K562 (cell line): ENCODE measurements around the gene ZC3H8. TPM values are rescaled to one million over a fixed set of nuclear protein-coding genes. Genes with fewer than 3 reads are reported as not detected.

Experiments used
- CBFA2T3 ChIP-seq: fragments of 450-650 bp; IDR thresholded peaks from 2 replicates; pipeline ENCODE4 v1.6.1; 2017
- CBX5 ChIP-seq: IDR thresholded peaks from 2 replicates; pipeline ENCODE4 v1.6.1; 2014; ENCODE audit warnings: low read depth, borderline replicate concordance
- ERF ChIP-seq: fragments of 450-650 bp; formaldehyde crosslinking; IDR thresholded peaks from 2 replicates; pipeline ENCODE4 v1.4.0; 2020; ENCODE audit warnings: mild to moderate bottlenecking, mixed read lengths
- EZH2 ChIP-seq: IDR thresholded peaks from 2 replicates; pipeline ENCODE4 v1.6.1; 2012; ENCODE audit warnings: low read depth, mild to moderate bottlenecking, inconsistent platforms, low read length, borderline replicate concordance
- HDAC6 ChIP-seq: IDR thresholded peaks from 2 replicates; pipeline ENCODE4 v1.6.1; 2012; ENCODE audit warnings: low read depth, mild to moderate bottlenecking, control low read depth, inconsistent platforms, low read length, moderate library complexity
- HLTF ChIP-seq: fragments of 450-650 bp; IDR thresholded peaks from 2 replicates; pipeline ENCODE4 v1.6.1; 2016
- KLF6 ChIP-seq: fragments of 250-450 bp; sonication (Bioruptor Pico); IDR thresholded peaks from 2 replicates; pipeline ENCODE4 v1.4.0; 2020; ENCODE audit warnings: mild to moderate bottlenecking, moderate library complexity, borderline replicate concordance
- MEIS2 ChIP-seq: fragments of 450-650 bp; IDR thresholded peaks from 2 replicates; pipeline ENCODE4 v1.6.1; 2014; ENCODE audit warnings: mild to moderate bottlenecking; ENCODE audit not compliant: partially characterized antibody
- NR2C2 ChIP-seq, 2 experiments: fragments of 200-800 bp in 1 of 2; sonication (Bioruptor generic) in 1 of 2; sonication (generic) in 1 of 2; formaldehyde crosslinking in 1 of 2; IDR thresholded peaks; 2 replicates each; pipeline versions ENCODE4 v1.6.1 to v1.8.0; 2016 to 2022; ENCODE audit warnings: mild to moderate bottlenecking in 1 of 2, missing compliant biosample characterization in 1 of 2, missing genetic modification characterization in 1 of 2, missing genetic modification reagents in 1 of 2
- PHF20 ChIP-seq: fragments of 450-650 bp; IDR thresholded peaks from 2 replicates; pipeline ENCODE4 v1.6.1; 2018; ENCODE audit not compliant: partially characterized antibody
- SP2 ChIP-seq: IDR thresholded peaks from 2 replicates; pipeline ENCODE4 v1.6.1; 2011; ENCODE audit warnings: mild to moderate bottlenecking, low read depth, low read length, moderate library complexity; ENCODE audit not compliant: poor library complexity, severe bottlenecking; ENCODE audit errors: extremely low read depth
- TGIF2 ChIP-seq: sonication (generic); formaldehyde crosslinking; IDR thresholded peaks from 2 replicates; pipeline ENCODE4 v1.8.1; 2022; ENCODE audit warnings: mild to moderate bottlenecking, missing genetic modification reagents, moderate library complexity
- THRAP3 ChIP-seq: fragments of 450-650 bp; IDR thresholded peaks from 2 replicates; pipeline ENCODE4 v1.6.1; 2016; ENCODE audit warnings: mild to moderate bottlenecking, inconsistent platforms, borderline replicate concordance
- ZC3H11A ChIP-seq: IDR thresholded peaks from 2 replicates; pipeline ENCODE4 v1.6.1; 2012; ENCODE audit warnings: low read depth, low read length, improper control_type of control experiment
- ZNF24 ChIP-seq: fragments of 450-650 bp; IDR thresholded peaks from 2 replicates; pipeline ENCODE4 v1.6.1; 2016
- ZNF431 ChIP-seq: sonication (generic); formaldehyde crosslinking; IDR thresholded peaks from 2 replicates; pipeline ENCODE4 v1.8.0; 2022; ENCODE audit warnings: mild to moderate bottlenecking, missing genetic modification reagents
- ZNF584 ChIP-seq: fragments of 200-800 bp; sonication (Bioruptor generic); IDR thresholded peaks from 2 replicates; pipeline ENCODE4 v1.6.1; 2016; ENCODE audit warnings: low read depth, mild to moderate bottlenecking, missing genetic modification characterization, missing compliant biosample characterization
- ZNF707 ChIP-seq: fragments of 250-450 bp; sonication (Bioruptor Pico); conservative IDR thresholded peaks from 2 replicates; pipeline ENCODE4 v1.8.0; 2022; ENCODE audit warnings: inconsistent platforms, mild to moderate bottlenecking, moderate library complexity
- polyA plus RNA-seq, 8 experiments: library from polyadenylated mRNA; depleted of rRNA in 4 of 8; stranded (reverse) in 5 of 8; unstranded in 3 of 8; fragments of >200 nt; fragmentation: Nextera tagmentation in 2 of 8; fragmentation: Illumina TruSeq in 1 of 8; extraction: Ambion mirVana in 2 of 8; extraction: Trizol in 1 of 8; gene quantifications; 2 replicates each; pipeline versions ENCODE4 v1.2.1 to v1.2.3, GENCODE V29; 2011 to 2014; ENCODE audit warnings: inconsistent platforms in 1 of 8, missing spikeins in 1 of 8
- total RNA-seq, 7 experiments: library from RNA; depleted of rRNA in 6 of 7; stranded (reverse); fragments of >200 nt in 6 of 7; fragmentation: Illumina TruSeq in 2 of 7; extraction: Trizol in 2 of 7; gene quantifications; 2 replicates each; pipeline versions ENCODE4 v1.2.1 to v1.2.3, GENCODE V29; 2011 to 2021; ENCODE audit warnings: low replicate concordance in 1 of 7
- TF ChIP-seq, protein P1 (sequence below): IDR thresholded peaks from 2 replicates; pipeline ENCODE4 v1.6.1; 2011; ENCODE audit warnings: borderline replicate concordance, low read depth, mild to moderate bottlenecking, moderate library complexity, low read length; ENCODE audit not compliant: insufficient read depth, poor library complexity, severe bottlenecking
- TF ChIP-seq, protein P2 (sequence below): fragments of 450-650 bp; IDR thresholded peaks from 2 replicates; pipeline ENCODE4 v1.6.1; 2016; ENCODE audit warnings: mild to moderate bottlenecking
- TF ChIP-seq, protein P3 (sequence below), 2 experiments: fragments of 250-450 bp in 1 of 2; fragments of 450-650 bp in 1 of 2; sonication (Bioruptor Pico) in 1 of 2; IDR thresholded peaks; 2 replicates each; pipeline versions ENCODE4 v1.6.1 to v1.8.0; 2016 to 2021; ENCODE audit warnings: mild to moderate bottlenecking in 2 of 2, moderate library complexity in 2 of 2, missing compliant biosample characterization in 1 of 2, missing genetic modification characterization in 1 of 2
- TF ChIP-seq, protein P4 (sequence below): fragments of 450-650 bp; formaldehyde crosslinking; IDR thresholded peaks from 2 replicates; pipeline ENCODE4 v1.4.0; 2020; ENCODE audit warnings: mild to moderate bottlenecking, moderate library complexity

ZC3H8 gene
- total and polyA plus RNA-seq, 9 of the 15 experiments (the other 6 are each of a cell fraction or from before 2014, with no cell fraction given): 11.6 to 41.5 (median 27.5) TPM

DNA sequence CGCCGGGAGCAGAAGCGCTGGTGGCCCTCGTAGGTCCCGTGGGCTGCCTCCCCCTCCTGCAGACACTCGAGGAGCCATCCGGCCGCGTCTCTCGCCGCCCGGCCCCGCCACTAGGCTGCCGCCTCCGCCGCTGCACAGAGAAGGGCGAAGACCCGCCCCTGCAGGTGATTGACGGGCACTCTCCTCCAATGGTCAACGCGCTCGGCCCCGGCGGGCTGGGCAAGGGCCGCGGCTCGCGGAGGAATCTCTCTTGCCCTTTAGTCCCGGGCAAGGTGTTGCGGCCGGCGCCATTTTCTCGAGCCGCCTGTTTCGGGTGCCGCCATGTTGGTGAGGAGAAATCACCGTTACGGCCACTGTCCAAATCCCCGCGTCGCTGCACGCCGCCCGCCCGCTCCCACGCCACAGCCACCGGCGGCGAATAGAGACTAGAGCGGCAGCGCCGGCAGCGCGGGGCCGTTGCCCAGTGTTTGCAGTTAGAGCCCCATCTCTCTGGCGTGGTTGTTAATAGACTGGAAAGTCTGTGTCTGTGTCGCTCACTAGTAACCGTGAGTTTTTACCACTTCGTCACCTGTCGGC, 20.6 kb upstream of the ZC3H8 start, which contains the start of gene ZC3H6 (continued):
- TF ChIP-seq PHF20: peak; percentile 83
- TF ChIP-seq, protein P1, sequence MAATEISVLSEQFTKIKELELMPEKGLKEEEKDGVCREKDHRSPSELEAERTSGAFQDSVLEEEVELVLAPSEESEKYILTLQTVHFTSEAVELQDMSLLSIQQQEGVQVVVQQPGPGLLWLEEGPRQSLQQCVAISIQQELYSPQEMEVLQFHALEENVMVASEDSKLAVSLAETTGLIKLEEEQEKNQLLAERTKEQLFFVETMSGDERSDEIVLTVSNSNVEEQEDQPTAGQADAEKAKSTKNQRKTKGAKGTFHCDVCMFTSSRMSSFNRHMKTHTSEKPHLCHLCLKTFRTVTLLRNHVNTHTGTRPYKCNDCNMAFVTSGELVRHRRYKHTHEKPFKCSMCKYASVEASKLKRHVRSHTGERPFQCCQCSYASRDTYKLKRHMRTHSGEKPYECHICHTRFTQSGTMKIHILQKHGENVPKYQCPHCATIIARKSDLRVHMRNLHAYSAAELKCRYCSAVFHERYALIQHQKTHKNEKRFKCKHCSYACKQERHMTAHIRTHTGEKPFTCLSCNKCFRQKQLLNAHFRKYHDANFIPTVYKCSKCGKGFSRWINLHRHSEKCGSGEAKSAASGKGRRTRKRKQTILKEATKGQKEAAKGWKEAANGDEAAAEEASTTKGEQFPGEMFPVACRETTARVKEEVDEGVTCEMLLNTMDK: peak; percentile 66
- 0 out of 2 replicates have a peak, but pooled peaks have one; percentile 45 for TF ChIP-seq ZNF584 (CRISPR knock-in tag)
- peak; percentile 81; the same call in 1 of the 2 replicates for TF ChIP-seq NR2C2 (CRISPR knock-in tag; IDR thresholded peaks at IDR 0.05)
- peak; percentile 93 for TF ChIP-seq NR2C2 (tag; IDR thresholded peaks at IDR 0.05)
- TF ChIP-seq, protein P2, sequence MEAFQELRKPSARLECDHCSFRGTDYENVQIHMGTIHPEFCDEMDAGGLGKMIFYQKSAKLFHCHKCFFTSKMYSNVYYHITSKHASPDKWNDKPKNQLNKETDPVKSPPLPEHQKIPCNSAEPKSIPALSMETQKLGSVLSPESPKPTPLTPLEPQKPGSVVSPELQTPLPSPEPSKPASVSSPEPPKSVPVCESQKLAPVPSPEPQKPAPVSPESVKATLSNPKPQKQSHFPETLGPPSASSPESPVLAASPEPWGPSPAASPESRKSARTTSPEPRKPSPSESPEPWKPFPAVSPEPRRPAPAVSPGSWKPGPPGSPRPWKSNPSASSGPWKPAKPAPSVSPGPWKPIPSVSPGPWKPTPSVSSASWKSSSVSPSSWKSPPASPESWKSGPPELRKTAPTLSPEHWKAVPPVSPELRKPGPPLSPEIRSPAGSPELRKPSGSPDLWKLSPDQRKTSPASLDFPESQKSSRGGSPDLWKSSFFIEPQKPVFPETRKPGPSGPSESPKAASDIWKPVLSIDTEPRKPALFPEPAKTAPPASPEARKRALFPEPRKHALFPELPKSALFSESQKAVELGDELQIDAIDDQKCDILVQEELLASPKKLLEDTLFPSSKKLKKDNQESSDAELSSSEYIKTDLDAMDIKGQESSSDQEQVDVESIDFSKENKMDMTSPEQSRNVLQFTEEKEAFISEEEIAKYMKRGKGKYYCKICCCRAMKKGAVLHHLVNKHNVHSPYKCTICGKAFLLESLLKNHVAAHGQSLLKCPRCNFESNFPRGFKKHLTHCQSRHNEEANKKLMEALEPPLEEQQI: peak; percentile 93
- TF ChIP-seq ZNF24: peak; percentile 62
- TF ChIP-seq ERF (CRISPR knock-in tag): no peak
- no peak for TF ChIP-seq HDAC6
- TF ChIP-seq THRAP3: no peak
- TF ChIP-seq ZC3H11A: 0 out of 2 replicates have a peak, but pooled peaks have one; percentile 75
- no peak for TF ChIP-seq ZNF707
- TF ChIP-seq, protein P3, sequence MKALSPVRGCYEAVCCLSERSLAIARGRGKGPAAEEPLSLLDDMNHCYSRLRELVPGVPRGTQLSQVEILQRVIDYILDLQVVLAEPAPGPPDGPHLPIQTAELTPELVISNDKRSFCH (CRISPR knock-in tag; IDR thresholded peaks at IDR 0.05): no peak
- TF ChIP-seq, protein P3 (tag; IDR thresholded peaks at IDR 0.05): peak; percentile 96
- peak; percentile 83 for TF ChIP-seq SP2
- TF ChIP-seq HLTF: peak; percentile 92; the same call in 1 of the 2 replicates
- TF ChIP-seq, protein P4, sequence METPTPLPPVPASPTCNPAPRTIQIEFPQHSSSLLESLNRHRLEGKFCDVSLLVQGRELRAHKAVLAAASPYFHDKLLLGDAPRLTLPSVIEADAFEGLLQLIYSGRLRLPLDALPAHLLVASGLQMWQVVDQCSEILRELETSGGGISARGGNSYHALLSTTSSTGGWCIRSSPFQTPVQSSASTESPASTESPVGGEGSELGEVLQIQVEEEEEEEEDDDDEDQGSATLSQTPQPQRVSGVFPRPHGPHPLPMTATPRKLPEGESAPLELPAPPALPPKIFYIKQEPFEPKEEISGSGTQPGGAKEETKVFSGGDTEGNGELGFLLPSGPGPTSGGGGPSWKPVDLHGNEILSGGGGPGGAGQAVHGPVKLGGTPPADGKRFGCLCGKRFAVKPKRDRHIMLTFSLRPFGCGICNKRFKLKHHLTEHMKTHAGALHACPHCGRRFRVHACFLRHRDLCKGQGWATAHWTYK (CRISPR knock-in tag): 0 out of 2 replicates have a peak, but pooled peaks have one; percentile 56
- no peak for TF ChIP-seq EZH2
- peak; percentile 59; the same call in 1 of the 2 replicates for TF ChIP-seq TGIF2 (CRISPR knock-in tag)
- no peak for TF ChIP-seq CBX5
- TF ChIP-seq ZNF431 (CRISPR knock-in tag): peak; percentile 49; the same call in 1 of the 2 replicates
- peak; percentile 59 for TF ChIP-seq MEIS2
- TF ChIP-seq KLF6 (CRISPR knock-in tag): 0 out of 2 replicates have a peak, but pooled peaks have one; percentile 13
- TF ChIP-seq CBFA2T3: peak; percentile 28; the same call in 1 of the 2 replicates
